Progenitor cell of endocrine pancreas (in vitro differentiated cells): ENCODE measurements around the gene NRG2. TPM values are rescaled to one million over a fixed set of nuclear protein-coding genes. Genes with fewer than 3 reads are reported as not detected.

Experiments
- DNase-seq: peaks from one replicate; pipeline ENCODE4 v3.0.0; 2021; ENCODE audit warnings: low spot score; ENCODE audit not compliant: unreplicated experiment
- H3K27ac Mint-ChIP-seq: 2 replicates; pipeline ENCODE4 v1.8.0; 2021; ENCODE audit warnings: mild to moderate bottlenecking, moderate library complexity, mixed read lengths
- H3K27me3 Mint-ChIP-seq: 2 replicates; pipeline ENCODE4 v1.8.0; 2021; ENCODE audit warnings: mixed read lengths
- H3K36me3 Mint-ChIP-seq: 2 replicates; pipeline ENCODE4 v1.8.0; 2022; ENCODE audit warnings: mixed read lengths; ENCODE audit not compliant: insufficient read depth
- H3K4me1 Mint-ChIP-seq: 2 replicates; pipeline ENCODE4 v1.8.0; 2021; ENCODE audit warnings: low read depth, mixed read lengths
- H3K4me3 Mint-ChIP-seq: 2 replicates; pipeline ENCODE4 v1.8.0; 2021; ENCODE audit warnings: low read depth, mild to moderate bottlenecking, moderate library complexity, mixed read lengths
- H3K9me3 Mint-ChIP-seq: 2 replicates; pipeline ENCODE4 v1.8.0; 2021; ENCODE audit warnings: low read depth, mixed read lengths
- CTCF ChIP-seq: fragments of 200-600 bp; sonication (generic); IDR thresholded peaks from one replicate; pipeline ENCODE4 v1.5.0; 2021; ENCODE audit warnings: antibody characterized with exemption, mild to moderate bottlenecking; ENCODE audit not compliant: unreplicated experiment
- long read RNA-seq: library from polyadenylated mRNA; unstranded; transcript quantifications from one replicate; pipeline ENCODE4 v2.0.0, GENCODE V29; 2020
- total RNA-seq: library from RNA; stranded (reverse); gene quantifications from 2 replicates; pipeline ENCODE4 v1.2.1, GENCODE V29; 2021

NRG2 gene
- total RNA-seq: 4.8 and 5.5 TPM in 2 replicates
- long read RNA-seq, partial matches to known transcripts: 0 of 2 reads
- long read RNA-seq, other reads (novel, unspliced or antisense): 2 of 2 reads

- H3K4me1 Mint-ChIP-seq: peaks cover 37% of the 10 kb centered on the region
- H3K27ac Mint-ChIP-seq: no peak within 1 kb of the TSS
- H3K36me3 Mint-ChIP-seq: no peaks in the 10 kb centered on the region
- peaks cover 26% of the 10 kb centered on the region for H3K27me3 Mint-ChIP-seq
- no peaks in the 10 kb centered on the region for H3K9me3 Mint-ChIP-seq
- TF ChIP-seq CTCF: peak; percentile 64
- DNase-seq: peak; percentile 73
- peak within 1 kb of the TSS; percentile 84 for H3K4me3 Mint-ChIP-seq
Measured at GRCh38 chr5:140042643-140043507, at the start of gene NRG2. Gene NRG2 (minus strand): TSS chr5:140043299.

- Mint-ChIP-seq H3K9me3 (peaks cover 10% of the 10 kb centered on the region), H3K4me3 (no peak overlapping the region), H3K36me3 (no peaks in the 10 kb centered on the region), H3K4me1 (no peaks in the 10 kb centered on the region), H3K27ac (no peak overlapping the region), H3K27me3 (peaks cover 57% of the 10 kb centered on the region)
- no peak for TF ChIP-seq CTCF
- DNase-seq: no peak
Measured at GRCh38 chr5:140090251-140090650, 47.2 kb upstream of the NRG2 start.

GRCh38 chr5:140084541-140084940 lies 41.4 kb upstream of the NRG2 start:
- no peak for DNase-seq
- no peaks in the 10 kb centered on the region for H3K4me1 Mint-ChIP-seq
- H3K36me3 Mint-ChIP-seq: no peaks in the 10 kb centered on the region
- H3K4me3 Mint-ChIP-seq: no peak overlapping the region
- no peak overlapping the region for H3K27ac Mint-ChIP-seq
- peaks cover 57% of the 10 kb centered on the region for H3K27me3 Mint-ChIP-seq
- peaks cover 2% of the 10 kb centered on the region for H3K9me3 Mint-ChIP-seq
- TF ChIP-seq CTCF: no peak

- no peak overlapping the region for H3K4me3 Mint-ChIP-seq
- peaks cover 53% of the 10 kb centered on the region for H3K27me3 Mint-ChIP-seq
- no peak overlapping the region for H3K27ac Mint-ChIP-seq
Measured at GRCh38 chr5:140083650-140084049, 40.6 kb upstream of the NRG2 start.

GRCh38 chr5:140083120-140083519 lies 40.0 kb upstream of the NRG2 start:
- Mint-ChIP-seq H3K4me3 (no peak overlapping the region), H3K27ac (no peak overlapping the region), H3K36me3 (no peaks in the 10 kb centered on the region), H3K4me1 (no peaks in the 10 kb centered on the region), H3K9me3 (no peaks in the 10 kb centered on the region), H3K27me3 (peaks cover 53% of the 10 kb centered on the region)
- DNase-seq: no peak
- TF ChIP-seq CTCF: no peak

More at GRCh38 chr5:140083650-140084049, 40.6 kb upstream of the NRG2 start:
- Mint-ChIP-seq H3K4me1 (no peaks in the 10 kb centered on the region), H3K9me3 (no peaks in the 10 kb centered on the region), H3K36me3 (no peaks in the 10 kb centered on the region)
- no peak for DNase-seq
- no peak for TF ChIP-seq CTCF
